ENCODE measurements around the gene YIF1A. TPM values are rescaled to one million over a fixed set of nuclear protein-coding genes. Genes with fewer than 3 reads are reported as not detected.
"Not testable (repeated sequence)": the region's sequence is repeated elsewhere in the genome, so short reads cannot be mapped to it uniquely, and the experiment has no call there.

YIF1A gene
- total and polyA plus RNA-seq, 4 donors, result 46.6 to 128 (median 114) TPM

GRCh38 chr11:66323684-66324083, 34.7 kb upstream of the YIF1A start:
- ATAC-seq (ENCODE audit: insufficient read depth, low FRiP score) (no peak), DNase-seq (no peak)
- WGBS, 2 donors, result 93 to 100% methylated on average over 1 of the region's 1 CpG

GRCh38 chr11:66322732-66323427, 33.9 kb upstream of the YIF1A start:
- 80 to 91% methylated on average over 11 of the region's 11 CpGs for WGBS, 2 donors
- Histone ChIP-seq H3K4me1 (ENCODE audit: control insufficient read depth in 5 of 5, insufficient read depth in 5 of 5, low read length in 5 of 5) (peaks cover 2 to 50% (median 31%) of the 10 kb centered on the region in 5 donors), H3K27me3 (ENCODE audit: control insufficient read depth in 3 of 3, insufficient read depth in 3 of 3, low read length in 2 of 3) (no peaks in the 10 kb centered on the region), H3K9me3 (ENCODE audit: control insufficient read depth in 4 of 4, insufficient read depth in 3 of 4, low read length in 3 of 4) (no peaks in the 10 kb centered on the region), H3K4me3 (no peak overlapping the region), H3K27ac (ENCODE audit: low read depth in 1 of 2, low read length in 1 of 2) (no peak overlapping the region), H3K9ac (ENCODE audit: insufficient read depth in 1 of 2, low read length in 2 of 2) (no peak overlapping the region), H3K36me3 (ENCODE audit: control insufficient read depth in 4 of 4, insufficient read depth in 4 of 4, low read length in 4 of 4) (no peaks in the 10 kb centered on the region)
- DNase-seq, result no peak
- ATAC-seq (ENCODE audit: insufficient read depth, low FRiP score), result no peak
- no peak for TF ChIP-seq CTCF (IDR thresholded peaks at IDR 0.05; ENCODE audit: control extremely low read depth, extremely low read depth)

More at GRCh38 chr11:66323684-66324083, 34.7 kb upstream of the YIF1A start:
- H3K27me3 ChIP-seq (ENCODE audit: control insufficient read depth in 3 of 3, insufficient read depth in 3 of 3, low read length in 2 of 3), result no peaks in the 10 kb centered on the region
- H3K36me3 ChIP-seq (ENCODE audit: control insufficient read depth in 4 of 4, insufficient read depth in 4 of 4, low read length in 4 of 4), result no peaks in the 10 kb centered on the region
- peaks cover 2 to 50% (median 26%) of the 10 kb centered on the region in 5 donors for H3K4me1 ChIP-seq (ENCODE audit: control insufficient read depth in 5 of 5, insufficient read depth in 5 of 5, low read length in 5 of 5)
- H3K9me3 ChIP-seq (ENCODE audit: control insufficient read depth in 4 of 4, insufficient read depth in 3 of 4, low read length in 3 of 4), result no peaks in the 10 kb centered on the region
- no peak overlapping the region for H3K9ac ChIP-seq (ENCODE audit: insufficient read depth in 1 of 2, low read length in 2 of 2)
- H3K27ac ChIP-seq (ENCODE audit: low read depth in 1 of 2, low read length in 1 of 2), result no peak overlapping the region
- H3K4me3 ChIP-seq, result no peak overlapping the region
- no peak for TF ChIP-seq CTCF (IDR thresholded peaks at IDR 0.05; ENCODE audit: control extremely low read depth, extremely low read depth)

GRCh38 chr11:66321606-66322005, 32.7 kb upstream of the YIF1A start:
- no peaks in the 10 kb centered on the region for H3K27me3 ChIP-seq (ENCODE audit: control insufficient read depth in 3 of 3, insufficient read depth in 3 of 3, low read length in 2 of 3)
- ATAC-seq (ENCODE audit: insufficient read depth, low FRiP score) (no peak), DNase-seq (no peak)
- no peak overlapping the region for H3K4me3 ChIP-seq
- peaks cover 0 to 46% (median 30%) of the 10 kb centered on the region in 5 donors for H3K4me1 ChIP-seq (ENCODE audit: control insufficient read depth in 5 of 5, insufficient read depth in 5 of 5, low read length in 5 of 5)
- no peaks in the 10 kb centered on the region for H3K36me3 ChIP-seq (ENCODE audit: control insufficient read depth in 4 of 4, insufficient read depth in 4 of 4, low read length in 4 of 4)
- WGBS, 2 donors, result 96% methylated on average over 4 of the region's 4 CpGs
- H3K9me3 ChIP-seq (ENCODE audit: control insufficient read depth in 4 of 4, insufficient read depth in 3 of 4, low read length in 3 of 4), result no peaks in the 10 kb centered on the region
- no peak for TF ChIP-seq CTCF (IDR thresholded peaks at IDR 0.05; ENCODE audit: control extremely low read depth, extremely low read depth)
- no peak overlapping the region for H3K9ac ChIP-seq (ENCODE audit: insufficient read depth in 1 of 2, low read length in 2 of 2)
- no peak overlapping the region for H3K27ac ChIP-seq (ENCODE audit: low read depth in 1 of 2, low read length in 1 of 2)

- H3K36me3 ChIP-seq (ENCODE audit: control insufficient read depth in 4 of 4, insufficient read depth in 4 of 4, low read length in 4 of 4); H3K27ac ChIP-seq (ENCODE audit: low read depth in 1 of 2, low read length in 1 of 2); DNase-seq; H3K27me3 ChIP-seq (ENCODE audit: control insufficient read depth in 3 of 3, insufficient read depth in 3 of 3, low read length in 2 of 3); ATAC-seq (ENCODE audit: insufficient read depth, low FRiP score); H3K4me3 ChIP-seq; H3K9me3 ChIP-seq (ENCODE audit: control insufficient read depth in 4 of 4, insufficient read depth in 3 of 4, low read length in 3 of 4); H3K9ac ChIP-seq (ENCODE audit: insufficient read depth in 1 of 2, low read length in 2 of 2): not testable (repeated sequence)
- H3K4me1 ChIP-seq (ENCODE audit: control insufficient read depth in 5 of 5, insufficient read depth in 5 of 5, low read length in 5 of 5), result peaks cover 0 to 38% (median 30%) of the 10 kb centered on the region in 5 donors
- 87 to 88% methylated on average over 6 of the region's 6 CpGs for WGBS, 2 donors
These were observed 31.8 kb upstream of the YIF1A start for GRCh38 chr11:66320748-66321147.

- ATAC-seq (ENCODE audit: insufficient read depth, low FRiP score); DNase-seq: not testable (repeated sequence)
These were observed 31.3 kb upstream of the YIF1A start for GRCh38 chr11:66320289-66320688.

More at GRCh38 chr11:66320289-66320688, 31.3 kb upstream of the YIF1A start:
- 95 to 97% methylated on average over 1 to 2 of the region's 2 CpGs for WGBS, 2 donors
- H3K27ac ChIP-seq (ENCODE audit: low read depth in 1 of 2, low read length in 1 of 2); H3K36me3 ChIP-seq (ENCODE audit: control insufficient read depth in 4 of 4, insufficient read depth in 4 of 4, low read length in 4 of 4); H3K27me3 ChIP-seq (ENCODE audit: control insufficient read depth in 3 of 3, insufficient read depth in 3 of 3, low read length in 2 of 3); H3K9ac ChIP-seq (ENCODE audit: insufficient read depth in 1 of 2, low read length in 2 of 2); H3K9me3 ChIP-seq (ENCODE audit: control insufficient read depth in 4 of 4, insufficient read depth in 3 of 4, low read length in 3 of 4); H3K4me3 ChIP-seq: not testable (repeated sequence)
- H3K4me1 ChIP-seq (ENCODE audit: control insufficient read depth in 5 of 5, insufficient read depth in 5 of 5, low read length in 5 of 5), result peaks cover 0 to 36% (median 26%) of the 10 kb centered on the region in 5 donors

All from lung (tissue), 12 donors.